Gastroesophageal sphincter (tissue), 4 donors: Measurements from ENCODE around the gene MT1E. TPM values are rescaled to one million over a fixed set of nuclear protein-coding genes. Genes with fewer than 3 reads are reported as not detected.

Source experiments
- ATAC-seq: fragments of 150-250 bp; one replicate; pipeline ENCODE4 v1.9.1; 2016; ENCODE audit warnings: mild to moderate bottlenecking, moderate library complexity
- H3K27ac ChIP-seq, 4 donors: fragments of 200-600 bp; sonication (generic) in 3 of 4; 1 replicate in 3 of 4; 2 replicates in 1 of 4; pipeline ENCODE4 v1.5.1; 2016 to 2019
- H3K27me3 ChIP-seq: fragments of 200-600 bp; sonication (generic); one replicate; pipeline ENCODE4 v1.5.1; 2019
- H3K36me3 ChIP-seq, 2 donors: fragments of 200-600 bp; sonication (generic); one replicate each; pipeline ENCODE4 v1.5.1; 2019; ENCODE audit warnings: control low read depth in 1 of 2
- H3K4me1 ChIP-seq, 3 donors: fragments of 200-600 bp; sonication (generic); 1 replicate in 2 of 3; 2 replicates in 1 of 3; pipeline ENCODE4 v1.5.1; 2016 to 2019; ENCODE audit warnings: control low read depth in 2 of 3
- H3K4me3 ChIP-seq, 2 donors: fragments of 200-600 bp; sonication (generic); one replicate each; pipeline ENCODE4 v1.5.1; 2019; ENCODE audit warnings: mild to moderate bottlenecking in 1 of 2, moderate library complexity in 1 of 2
- H3K9me3 ChIP-seq, 3 donors: fragments of 200-600 bp; sonication (generic); one replicate each; pipeline ENCODE4 v1.5.1; 2017 to 2019; ENCODE audit warnings: control low read depth in 2 of 3
- EP300 ChIP-seq: sonication (generic); formaldehyde crosslinking; IDR thresholded peaks from one replicate; pipeline ENCODE4 v1.6.1; 2017; ENCODE audit warnings: antibody characterized with exemption, mild to moderate bottlenecking
- POLR2A ChIP-seq, 2 donors: fragments of 450-650 bp; IDR thresholded peaks; one replicate each; pipeline ENCODE4 v1.6.1; 2017; ENCODE audit warnings: antibody characterized with exemption in 2 of 2, mild to moderate bottlenecking in 2 of 2, moderate library complexity in 1 of 2
- POLR2AphosphoS5 ChIP-seq: sonication (generic); formaldehyde crosslinking; IDR thresholded peaks from one replicate; pipeline ENCODE4 v1.6.1; 2017; ENCODE audit warnings: antibody characterized with exemption
- WGBS, 2 donors: methylation state at CpG; one replicate each; pipeline ENCODE4 v1.1.5; 2018; ENCODE audit warnings: low coverage in 1 of 2; 5-methylcytosine and 5-hydroxymethylcytosine counted together
- total RNA-seq, 4 donors: library from RNA; depleted of rRNA; stranded (reverse); fragments of >200 nt; gene quantifications; one replicate each; pipeline ENCODE4 v1.1.0, GENCODE V29; 2016
- TF ChIP-seq, protein P1 (sequence below), 4 experiments: fragments of 200-600 bp in 2 of 4; fragments of 450-650 bp in 2 of 4; sonication (generic) in 1 of 4; IDR thresholded peaks; one replicate each; pipeline ENCODE4 v1.5.1; 2017 to 2019; ENCODE audit warnings: antibody characterized with exemption in 4 of 4, mild to moderate bottlenecking in 2 of 4, moderate library complexity in 2 of 4

MT1E gene
- total RNA-seq, 4 donors from 2014 or later, result 101 to 194 (median 144) TPM

DNA sequence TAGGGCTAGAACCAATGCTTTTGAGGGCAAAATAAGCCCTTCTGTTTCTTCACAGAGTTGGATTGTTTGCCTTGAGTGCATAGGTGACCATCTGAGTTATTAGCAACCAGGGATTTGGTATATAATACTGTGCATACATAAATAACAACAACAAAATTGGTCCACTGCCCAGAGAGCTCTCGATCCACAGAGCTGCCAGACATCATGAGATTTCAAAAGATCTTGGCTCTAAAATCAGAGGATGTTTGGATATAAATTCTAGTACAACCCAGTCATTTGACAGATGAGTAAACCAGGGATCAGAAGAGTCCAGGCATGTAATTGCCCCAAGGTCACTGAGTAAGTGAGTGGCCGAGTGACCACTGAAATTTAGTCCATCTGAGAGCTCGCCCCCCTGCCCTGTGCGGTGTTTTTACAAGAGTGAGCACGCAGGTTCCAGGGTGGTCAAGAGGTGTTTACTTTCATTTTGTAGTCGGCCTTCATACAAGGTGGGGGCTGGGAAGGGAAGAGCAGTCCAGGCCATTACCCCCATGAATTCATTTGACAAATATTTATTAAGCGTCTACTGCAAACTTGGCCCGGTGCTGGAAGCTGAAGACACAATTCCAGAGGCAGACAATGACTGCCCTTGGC is 19.0 kb upstream of the MT1E start:
- Histone ChIP-seq H3K27me3 (no peaks in the 10 kb centered on the region), H3K36me3 (no peaks in the 10 kb centered on the region), H3K9me3 (no peaks in the 10 kb centered on the region), H3K4me1 (peaks cover 0 to 60% (median 26%) of the 10 kb centered on the region in 3 donors), H3K27ac (peak overlapping the region; percentile 59 to 92 (median 88)), H3K4me3 (peak overlapping the region in 1 of 2 donors; percentile 5)
- 22 to 45% methylated on average over 6 to 7 of the region's 8 CpGs for WGBS, 2 donors
- peak; percentile 31 for ATAC-seq
- peak; percentile 79 for TF ChIP-seq POLR2AphosphoS5
- no peak for TF ChIP-seq POLR2A (IDR thresholded peaks at IDR 0.05)

DNA sequence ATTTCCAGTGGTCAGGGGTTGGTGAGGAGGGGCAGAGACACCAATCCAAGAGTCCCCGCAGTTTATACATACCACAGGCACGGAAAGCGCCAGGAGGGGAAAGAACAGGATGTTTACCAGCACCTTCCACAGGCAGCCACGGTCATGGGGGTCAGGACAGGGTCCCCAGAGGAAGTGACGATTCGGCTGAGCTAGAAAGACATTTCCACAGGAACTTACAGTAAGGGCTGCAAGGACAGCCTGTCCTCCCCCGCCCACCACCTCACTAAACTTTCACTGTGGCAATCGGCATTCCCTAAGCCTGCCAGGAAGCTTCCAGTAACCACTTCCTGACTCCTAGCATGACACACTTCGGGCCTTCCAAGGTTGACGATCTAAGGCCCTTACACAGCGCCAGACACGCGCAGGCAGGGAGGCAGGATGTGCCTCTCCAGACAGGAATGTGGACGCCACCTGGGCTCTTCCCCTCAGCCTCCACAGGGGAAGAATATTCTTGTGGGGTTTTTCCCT is 18.4 kb upstream of the MT1E start:
- H3K27me3 ChIP-seq, result no peaks in the 10 kb centered on the region
- H3K4me1 ChIP-seq, result peaks cover 0 to 63% (median 26%) of the 10 kb centered on the region in 3 donors
- H3K27ac ChIP-seq, result peak overlapping the region; percentile 59 to 92 (median 88)
- H3K9me3 ChIP-seq, result no peaks in the 10 kb centered on the region
- H3K4me3 ChIP-seq, result peak overlapping the region in 1 of 2 donors; percentile 5
- no peaks in the 10 kb centered on the region for H3K36me3 ChIP-seq
- peak; percentile 58 for ATAC-seq
- peak; percentile 99 for TF ChIP-seq POLR2AphosphoS5
- TF ChIP-seq, protein P1, sequence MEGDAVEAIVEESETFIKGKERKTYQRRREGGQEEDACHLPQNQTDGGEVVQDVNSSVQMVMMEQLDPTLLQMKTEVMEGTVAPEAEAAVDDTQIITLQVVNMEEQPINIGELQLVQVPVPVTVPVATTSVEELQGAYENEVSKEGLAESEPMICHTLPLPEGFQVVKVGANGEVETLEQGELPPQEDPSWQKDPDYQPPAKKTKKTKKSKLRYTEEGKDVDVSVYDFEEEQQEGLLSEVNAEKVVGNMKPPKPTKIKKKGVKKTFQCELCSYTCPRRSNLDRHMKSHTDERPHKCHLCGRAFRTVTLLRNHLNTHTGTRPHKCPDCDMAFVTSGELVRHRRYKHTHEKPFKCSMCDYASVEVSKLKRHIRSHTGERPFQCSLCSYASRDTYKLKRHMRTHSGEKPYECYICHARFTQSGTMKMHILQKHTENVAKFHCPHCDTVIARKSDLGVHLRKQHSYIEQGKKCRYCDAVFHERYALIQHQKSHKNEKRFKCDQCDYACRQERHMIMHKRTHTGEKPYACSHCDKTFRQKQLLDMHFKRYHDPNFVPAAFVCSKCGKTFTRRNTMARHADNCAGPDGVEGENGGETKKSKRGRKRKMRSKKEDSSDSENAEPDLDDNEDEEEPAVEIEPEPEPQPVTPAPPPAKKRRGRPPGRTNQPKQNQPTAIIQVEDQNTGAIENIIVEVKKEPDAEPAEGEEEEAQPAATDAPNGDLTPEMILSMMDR (IDR thresholded peaks at IDR 0.05), result no peak
- peak; percentile 72 for TF ChIP-seq EP300
- 50 to 66% methylated on average over 5 to 8 of the region's 14 CpGs for WGBS, 2 donors

DNA sequence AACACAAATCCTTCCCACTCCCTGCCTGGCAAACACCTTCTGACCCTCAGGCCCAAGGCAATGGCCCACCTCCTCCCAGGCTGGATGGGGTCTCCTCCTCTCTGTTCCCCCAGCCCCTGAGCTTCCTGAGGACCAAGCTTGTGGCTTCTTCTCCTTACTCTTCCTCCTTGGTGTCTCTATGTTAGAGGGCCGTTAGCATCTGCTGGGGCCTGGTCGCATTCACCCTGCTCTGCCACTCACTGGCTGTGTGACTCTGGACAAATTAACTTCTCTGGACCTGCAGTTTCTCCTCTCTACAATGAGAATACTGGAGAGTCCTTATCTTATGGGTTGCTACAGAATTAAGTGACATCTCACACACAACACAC is 17.9 kb upstream of the MT1E start:
- Histone ChIP-seq H3K9me3 (no peaks in the 10 kb centered on the region), H3K27me3 (no peaks in the 10 kb centered on the region), H3K4me1 (peaks cover 0 to 63% (median 26%) of the 10 kb centered on the region in 3 donors), H3K27ac (peak overlapping the region; percentile 59 to 92 (median 88)), H3K4me3 (peak overlapping the region in 1 of 2 donors; percentile 61), H3K36me3 (no peaks in the 10 kb centered on the region)
- WGBS, 2 donors, result 33 to 100% methylated on average over 1 of the region's 2 CpGs
- no peak for ATAC-seq
- TF ChIP-seq POLR2A (IDR thresholded peaks at IDR 0.05) (no peak), EP300 (no peak), POLR2AphosphoS5 (no peak)
- TF ChIP-seq, protein P1 (IDR thresholded peaks at IDR 0.05), result no peak

DNA sequence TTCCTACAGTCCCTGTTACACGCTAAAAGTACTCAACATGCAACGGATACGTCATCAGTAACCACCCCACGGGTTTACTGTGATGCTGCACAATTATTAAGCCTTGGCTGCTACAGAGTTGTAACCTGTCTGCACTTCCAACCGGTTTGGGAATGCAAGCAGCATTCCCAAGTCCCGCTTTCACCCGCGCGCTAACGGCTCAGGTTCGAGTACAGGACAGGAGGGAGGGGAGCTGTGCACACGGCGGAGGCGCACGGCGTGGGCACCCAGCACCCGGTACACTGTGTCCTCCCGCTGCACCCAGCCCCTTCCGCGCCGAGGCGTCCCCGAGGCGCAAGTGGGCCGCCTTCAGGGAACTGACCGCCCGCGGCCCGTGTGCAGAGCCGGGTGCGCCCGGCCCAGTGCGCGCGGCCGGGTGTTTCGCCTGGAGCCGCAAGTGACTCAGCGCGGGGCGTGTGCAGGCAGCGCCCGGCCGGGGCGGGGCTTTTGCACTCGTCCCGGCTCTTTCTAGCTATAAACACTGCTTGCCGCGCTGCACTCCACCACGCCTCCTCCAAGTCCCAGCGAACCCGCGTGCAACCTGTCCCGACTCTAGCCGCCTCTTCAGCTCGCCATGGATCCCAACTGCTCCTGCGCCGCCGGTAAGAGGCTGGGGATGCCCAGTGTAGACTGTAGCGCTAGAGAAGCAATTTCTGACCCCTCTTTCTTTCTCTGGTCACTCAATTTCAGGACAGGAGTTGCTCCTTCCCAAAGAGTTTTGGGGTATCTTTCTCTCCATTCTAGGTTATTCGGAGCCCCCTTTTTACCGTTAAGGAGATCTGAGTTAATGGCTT is 17.3 kb upstream of the MT1E start, which contains the start of gene MT2A:
TSS of gene MT2A (plus strand) at position 542 of the 833 bp plus-strand sequence. CDS start at position 614, 72 bp downstream.
- peaks cover 0 to 63% (median 26%) of the 10 kb centered on the region in 3 donors for H3K4me1 ChIP-seq
- WGBS, 2 donors, result 0 to 25% methylated on average over 2 to 9 of the region's 62 CpGs
- peak within 1 kb of the TSS; percentile 71 to 92 (median 88) for H3K27ac ChIP-seq
- no peaks in the 10 kb centered on the region for H3K36me3 ChIP-seq
- ATAC-seq, result peak; percentile 83
- H3K27me3 ChIP-seq, result no peaks in the 10 kb centered on the region
- TF ChIP-seq, protein P1 (IDR thresholded peaks at IDR 0.05), result peak in 2 of 4 experiments; percentile 3 to 30
- TF ChIP-seq POLR2AphosphoS5 (peak; percentile 98), EP300 (no peak), POLR2A (IDR thresholded peaks at IDR 0.05) (peak; percentile 88 to 91)
- peak within 1 kb of the TSS; percentile 61 to 83 for H3K4me3 ChIP-seq
- H3K9me3 ChIP-seq, result no peaks in the 10 kb centered on the region

DNA sequence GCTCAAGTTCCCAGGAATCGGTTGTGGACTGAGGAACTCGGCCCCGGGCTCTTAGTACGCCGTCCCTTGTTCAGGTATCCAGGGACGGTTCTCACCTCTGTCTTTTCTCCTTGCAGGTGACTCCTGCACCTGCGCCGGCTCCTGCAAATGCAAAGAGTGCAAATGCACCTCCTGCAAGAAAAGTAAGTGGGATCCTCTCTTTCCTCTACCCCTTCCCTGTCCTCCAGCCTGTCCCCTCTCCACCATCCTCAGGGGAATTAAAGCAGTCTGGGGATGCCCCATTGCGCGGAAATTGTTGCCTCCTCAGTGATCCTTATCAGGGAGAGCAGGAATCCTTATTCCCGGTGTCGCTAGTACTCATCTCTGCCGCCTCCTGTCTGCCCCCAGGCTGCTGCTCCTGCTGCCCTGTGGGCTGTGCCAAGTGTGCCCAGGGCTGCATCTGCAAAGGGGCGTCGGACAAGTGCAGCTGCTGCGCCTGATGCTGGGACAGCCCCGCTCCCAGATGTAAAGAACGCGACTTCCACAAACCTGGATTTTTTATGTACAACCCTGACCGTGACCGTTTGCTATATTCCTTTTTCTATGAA is 16.6 kb upstream of the MT1E start:
- TF ChIP-seq, protein P1 (IDR thresholded peaks at IDR 0.05), result no peak
- TF ChIP-seq POLR2A (IDR thresholded peaks at IDR 0.05) (no peak), POLR2AphosphoS5 (no peak), EP300 (no peak)
- ATAC-seq, result no peak

More for the DNA sequence above, 16.6 kb upstream of the MT1E start:
- no peaks in the 10 kb centered on the region for H3K27me3 ChIP-seq
- WGBS, 2 donors, result 0 to 3% methylated on average over 10 to 17 of the region's 21 CpGs
- peaks cover 0 to 63% (median 26%) of the 10 kb centered on the region in 3 donors for H3K4me1 ChIP-seq
- no peaks in the 10 kb centered on the region for H3K9me3 ChIP-seq
- no peaks in the 10 kb centered on the region for H3K36me3 ChIP-seq
- peak overlapping the region; percentile 61 to 83 for H3K4me3 ChIP-seq
- peak overlapping the region; percentile 71 to 92 (median 88) for H3K27ac ChIP-seq
